Activated CD8-positive, alpha-beta T cell treated with anti-CD3 and anti-CD28 coated beads, Interleukin-2, amount 10 ng/mL, durations not matched to agents 7 days and 5 days (primary cell): ENCODE measurements around the gene ARHGAP40. TPM values are rescaled to one million over a fixed set of nuclear protein-coding genes. Genes with fewer than 3 reads are reported as not detected.

Experiments
- ATAC-seq: fragments of 150-1000 bp; cut with Tn5 transposase; one replicate; pipeline ENCODE4 v1.10.0; 2021; ENCODE audit warnings: moderate library complexity
- CTCF ChIA-PET: fragments of 350-600 bp; sonication (Branson Sonifier 250); formaldehyde crosslinking; loops from one replicate; lab custom pipeline; 2021; ENCODE audit warnings: antibody characterized with exemption; lab: Charles Lee
- POLR2A ChIA-PET: fragments of 350-600 bp; sonication (Branson Sonifier 250); formaldehyde crosslinking; loops from one replicate; lab custom pipeline; 2021; ENCODE audit warnings: antibody characterized with exemption; lab: Charles Lee
- DNase-seq: peaks from one replicate; pipeline ENCODE4 v3.0.0-alpha.2; 2020
- H3K27ac Mint-ChIP-seq: one replicate; pipeline ENCODE4 v1.8.0; 2021; ENCODE audit warnings: mild to moderate bottlenecking, mixed read lengths
- H3K27me3 Mint-ChIP-seq: one replicate; pipeline ENCODE4 v1.8.0; 2021; ENCODE audit warnings: low read depth, mixed read lengths
- H3K36me3 Mint-ChIP-seq: one replicate; pipeline ENCODE4 v1.8.0; 2021; ENCODE audit warnings: low read depth, mixed read lengths
- H3K4me1 Mint-ChIP-seq: one replicate; pipeline ENCODE4 v1.8.0; 2021; ENCODE audit warnings: low read depth, mixed read lengths
- H3K4me3 Mint-ChIP-seq: one replicate; pipeline ENCODE4 v1.8.0; 2021; ENCODE audit warnings: mild to moderate bottlenecking, mixed read lengths
- H3K9me3 Mint-ChIP-seq: one replicate; pipeline ENCODE4 v1.8.0; 2022; ENCODE audit warnings: mixed read lengths; ENCODE audit not compliant: insufficient read depth
- total RNA-seq, 2 experiments: library from RNA; stranded (reverse); gene quantifications; one replicate each; pipeline ENCODE4 v1.2.3, GENCODE V29; 2021

Gene ARHGAP40
- total RNA-seq, 2 experiments from 2014 or later, result not detected

DNA sequence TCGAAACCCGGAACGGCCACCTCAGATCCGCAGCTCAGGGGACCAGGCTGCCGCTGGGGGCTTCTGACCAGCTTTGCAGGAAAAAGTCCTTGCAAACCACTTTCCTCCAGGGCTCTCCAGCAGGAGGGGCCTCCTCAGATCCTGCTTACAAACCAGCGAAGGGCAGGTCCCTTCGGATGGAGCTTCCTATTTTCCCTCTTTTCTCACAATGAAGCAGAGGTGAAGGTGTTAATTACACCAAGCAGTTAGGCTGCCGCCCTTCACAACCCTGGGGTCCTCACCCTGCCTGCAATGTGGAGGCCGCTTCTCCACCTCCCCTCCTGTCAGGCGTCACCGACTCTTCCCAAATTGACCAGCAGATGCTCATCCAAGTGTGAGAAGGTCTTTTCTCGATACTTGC is 5.7 kb downstream of the ARHGAP40 start:
- POLR2A ChIA-PET, result interaction anchor here (0.6 kb wide), 1 partner anchor 1438 kb away, joined by 3 read pairs; no protein-coding TSS in a partner anchor
- Mint-ChIP-seq H3K36me3 (no peaks in the 10 kb centered on the region), H3K4me1 (no peaks in the 10 kb centered on the region), H3K27ac (no peak overlapping the region), H3K4me3 (no peak overlapping the region), H3K27me3 (peaks cover 45% of the 10 kb centered on the region), H3K9me3 (no peaks in the 10 kb centered on the region)
- CTCF ChIA-PET, result no interaction called here
- ATAC-seq, result no peak
- DNase-seq, result no peak

DNA sequence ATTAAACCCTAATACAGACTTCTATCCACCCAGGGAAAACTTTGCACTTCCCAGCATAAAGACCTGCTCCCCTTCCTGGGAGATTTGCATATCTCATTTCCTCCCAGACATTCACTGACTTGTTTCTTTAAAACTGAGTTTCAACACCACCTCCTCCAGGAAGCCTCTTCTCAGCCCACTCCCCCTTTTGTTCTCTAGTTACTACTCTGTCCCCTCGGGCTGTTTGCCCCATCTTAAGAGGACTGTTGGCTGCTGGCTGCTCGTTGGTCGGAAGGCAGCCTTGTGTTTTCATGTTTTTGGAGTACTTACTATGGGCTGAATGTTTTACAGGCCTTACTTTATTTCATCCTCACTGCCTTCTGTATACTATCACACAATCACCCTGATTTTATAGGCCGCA is 6.6 kb downstream of the ARHGAP40 start:
- CTCF ChIA-PET, result no interaction called here
- no peaks in the 10 kb centered on the region for H3K36me3 Mint-ChIP-seq
- POLR2A ChIA-PET, result no interaction called here
- no peaks in the 10 kb centered on the region for H3K9me3 Mint-ChIP-seq
- no peak overlapping the region for H3K27ac Mint-ChIP-seq
- H3K27me3 Mint-ChIP-seq, result peaks cover 40% of the 10 kb centered on the region
- H3K4me3 Mint-ChIP-seq, result no peak overlapping the region
- no peak for DNase-seq
- ATAC-seq, result no peak
- H3K4me1 Mint-ChIP-seq, result no peaks in the 10 kb centered on the region

DNA sequence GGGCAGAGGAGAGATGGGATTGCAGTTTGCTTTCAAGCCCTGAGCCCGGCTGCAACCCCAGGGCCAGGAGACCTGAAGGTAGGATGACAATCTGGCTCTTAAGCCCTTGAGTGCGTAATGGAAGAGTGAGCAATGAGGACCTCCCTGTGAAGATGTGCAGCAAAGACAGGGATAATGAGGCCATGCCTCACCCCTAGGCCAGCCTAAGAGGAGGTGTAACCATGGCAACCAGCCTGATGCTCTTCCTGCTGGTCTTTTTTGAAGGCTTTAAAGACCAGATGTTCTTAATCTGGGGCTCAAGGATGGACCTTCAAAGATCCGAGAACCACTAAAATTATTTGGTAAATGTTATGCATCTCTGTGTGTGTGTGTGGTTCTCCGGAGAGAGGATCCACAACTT is 8.2 kb downstream of the ARHGAP40 start:
- no peaks in the 10 kb centered on the region for H3K9me3 Mint-ChIP-seq
- ATAC-seq (no peak), DNase-seq (no peak)
- peaks cover 35% of the 10 kb centered on the region for H3K27me3 Mint-ChIP-seq
- POLR2A ChIA-PET, result no interaction called here
- no peak overlapping the region for H3K27ac Mint-ChIP-seq
- CTCF ChIA-PET, result no interaction called here
- no peaks in the 10 kb centered on the region for H3K36me3 Mint-ChIP-seq
- H3K4me3 Mint-ChIP-seq, result no peak overlapping the region
- H3K4me1 Mint-ChIP-seq, result no peaks in the 10 kb centered on the region

DNA sequence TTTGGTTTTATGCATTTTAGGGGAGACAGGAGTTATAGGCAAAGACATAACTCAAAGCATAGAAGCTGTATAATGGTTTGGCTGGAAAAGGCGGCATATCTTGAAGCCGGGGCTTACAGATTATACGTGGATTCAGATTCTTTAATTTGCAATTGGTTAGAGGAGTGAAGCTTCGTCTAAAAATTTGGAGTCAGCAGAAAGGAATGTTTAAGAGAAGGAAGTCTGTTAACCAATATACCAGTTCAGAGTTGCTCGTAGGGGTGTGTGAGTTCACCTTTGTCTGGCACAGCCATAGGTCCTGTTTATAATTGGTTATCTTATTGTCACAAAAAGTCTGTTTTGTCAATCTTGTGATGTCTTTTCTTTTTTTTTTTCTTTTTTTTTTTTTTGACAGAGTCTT is 8.9 kb downstream of the ARHGAP40 start:
- H3K4me1 Mint-ChIP-seq, result no peaks in the 10 kb centered on the region
- DNase-seq (no peak), ATAC-seq (no peak)
- H3K9me3 Mint-ChIP-seq, result no peaks in the 10 kb centered on the region
- peaks cover 31% of the 10 kb centered on the region for H3K27me3 Mint-ChIP-seq
- no peaks in the 10 kb centered on the region for H3K36me3 Mint-ChIP-seq
- ChIA-PET POLR2A (no interaction called here), CTCF (no interaction called here)
- no peak overlapping the region for H3K4me3 Mint-ChIP-seq
- no peak overlapping the region for H3K27ac Mint-ChIP-seq

DNA sequence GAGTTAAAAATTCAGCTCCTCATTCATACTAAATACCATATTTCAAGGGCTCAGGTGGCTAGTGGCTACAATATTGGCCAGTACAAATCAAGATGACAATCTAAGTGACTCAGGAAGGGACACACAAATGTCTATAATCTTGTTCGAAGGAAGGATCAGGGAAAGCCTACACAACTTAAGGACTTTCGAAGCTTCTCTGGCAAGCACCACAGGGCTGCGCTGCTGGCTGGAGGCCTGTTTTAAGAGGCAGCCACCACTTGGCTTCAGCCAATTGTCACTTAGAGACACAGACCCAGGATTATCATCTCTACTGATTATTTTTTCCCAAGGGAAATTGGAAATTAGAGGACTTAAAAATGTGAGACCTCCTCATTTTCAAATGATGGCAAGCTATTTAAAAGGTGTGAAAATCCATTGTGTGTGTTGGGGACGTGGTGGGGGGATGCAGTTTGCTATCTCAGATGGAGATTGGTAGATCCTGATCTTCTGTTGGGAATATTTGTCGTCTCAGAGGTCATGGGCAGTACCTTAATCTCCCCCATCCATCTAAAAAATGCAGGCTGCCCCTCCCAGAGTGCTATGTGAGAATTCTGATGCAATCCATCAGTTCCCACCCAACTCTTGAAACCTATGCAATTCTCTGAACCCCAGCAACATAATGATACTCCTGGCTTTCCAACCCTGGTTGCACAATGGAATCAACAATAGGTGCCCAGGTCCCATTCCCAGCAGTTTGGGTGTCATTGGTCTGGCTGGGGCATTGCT is 11.3 kb downstream of the ARHGAP40 start:
- Mint-ChIP-seq H3K36me3 (no peaks in the 10 kb centered on the region), H3K27me3 (peaks cover 18% of the 10 kb centered on the region), H3K4me3 (no peak overlapping the region), H3K9me3 (no peaks in the 10 kb centered on the region), H3K27ac (no peak overlapping the region), H3K4me1 (no peaks in the 10 kb centered on the region)
- ChIA-PET POLR2A (no interaction called here), CTCF (no interaction called here)
- no peak for ATAC-seq
- no peak for DNase-seq

DNA sequence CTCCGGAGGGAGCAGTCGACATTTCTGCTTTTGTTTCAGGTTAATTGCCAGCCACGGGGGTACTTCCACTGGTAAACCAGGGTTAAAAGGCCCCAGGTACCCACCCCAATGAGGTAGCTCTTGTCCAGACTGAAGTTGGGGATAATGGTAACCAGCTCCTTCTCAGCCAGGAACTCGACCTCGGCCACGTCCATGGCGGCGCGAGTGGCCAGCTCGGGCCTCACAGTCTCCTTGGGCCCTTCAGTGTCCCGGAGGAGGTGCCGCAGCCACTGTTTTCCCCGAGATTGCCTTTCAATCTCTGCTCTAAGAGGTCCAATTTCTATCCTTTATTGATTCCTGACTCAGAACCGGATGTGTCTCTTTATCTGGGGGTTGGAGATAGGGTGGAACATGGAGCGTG is 13.7 kb downstream of the ARHGAP40 start:
- Mint-ChIP-seq H3K27me3 (peaks cover 19% of the 10 kb centered on the region), H3K36me3 (no peaks in the 10 kb centered on the region), H3K4me1 (no peaks in the 10 kb centered on the region), H3K4me3 (no peak overlapping the region), H3K27ac (no peak overlapping the region), H3K9me3 (no peaks in the 10 kb centered on the region)
- CTCF ChIA-PET, result no interaction called here
- POLR2A ChIA-PET, result no interaction called here
- ATAC-seq (no peak), DNase-seq (no peak)

DNA sequence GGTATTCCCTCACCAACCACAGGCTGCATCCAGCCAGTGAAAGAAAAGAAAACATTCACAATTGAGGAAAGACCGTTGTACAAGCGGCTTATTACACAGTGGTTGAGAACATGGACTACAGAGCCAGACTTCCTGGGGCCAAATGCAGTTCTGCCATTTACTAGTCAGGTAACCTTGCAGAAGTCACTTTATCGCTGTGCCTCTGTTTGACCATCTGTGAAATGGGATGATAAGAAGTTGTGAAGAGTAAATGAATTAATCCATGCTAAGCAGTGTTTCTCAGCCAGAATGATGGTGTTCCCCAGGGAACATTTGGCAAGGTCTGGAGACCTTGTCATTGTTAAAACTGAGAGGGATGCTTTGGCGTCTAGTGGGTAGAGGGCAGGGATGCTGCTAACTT is 14.8 kb downstream of the ARHGAP40 start:
- Mint-ChIP-seq H3K4me3 (no peak overlapping the region), H3K9me3 (no peaks in the 10 kb centered on the region), H3K4me1 (no peaks in the 10 kb centered on the region), H3K27me3 (peaks cover 19% of the 10 kb centered on the region), H3K27ac (no peak overlapping the region), H3K36me3 (no peaks in the 10 kb centered on the region)
- ATAC-seq (no peak), DNase-seq (no peak)
- POLR2A ChIA-PET, result no interaction called here
- CTCF ChIA-PET, result no interaction called here

DNA sequence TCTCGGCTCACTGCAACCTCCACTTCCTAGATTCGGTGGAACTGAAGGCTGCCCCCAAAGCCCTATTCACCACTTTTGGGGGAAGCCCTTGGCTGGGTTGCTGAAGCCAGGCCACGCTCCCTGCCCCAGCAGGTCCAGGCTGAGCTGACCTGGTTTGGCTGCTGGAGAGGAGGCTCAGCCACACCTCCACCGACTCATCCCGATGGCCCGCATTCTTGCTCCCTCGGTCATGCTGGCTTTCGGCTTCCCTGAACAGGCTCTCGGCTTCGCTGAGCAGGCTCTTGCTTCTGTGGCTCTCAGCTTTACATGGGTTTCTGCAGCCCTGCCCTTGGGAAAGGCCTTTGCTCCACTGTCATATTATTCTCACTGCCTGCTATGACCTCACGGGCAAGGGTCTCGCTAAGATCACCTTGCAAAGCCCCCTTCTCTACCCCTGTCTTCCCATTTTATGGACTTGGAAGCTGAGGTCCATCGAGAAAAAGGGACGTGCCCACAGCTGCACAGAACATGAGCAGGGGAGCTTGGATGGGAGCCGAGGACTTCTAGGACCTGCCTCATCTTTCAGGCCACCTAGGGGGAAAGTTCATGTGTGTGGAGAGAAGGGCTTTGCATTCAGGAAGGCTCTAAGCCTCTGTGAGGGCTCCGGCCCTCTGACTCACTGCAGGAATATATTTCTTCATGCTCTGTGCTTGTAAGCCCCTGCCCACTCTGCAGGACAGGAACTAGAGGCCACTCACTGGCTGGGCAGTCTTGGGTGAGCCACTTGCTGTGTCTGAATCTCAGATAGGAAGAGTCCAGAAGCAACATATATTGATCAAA is 15.6 kb downstream of the ARHGAP40 start:
- CTCF ChIA-PET, result interaction anchor here (1.2 kb wide), 1 partner anchor 12 kb away, joined by 4 read pairs; no protein-coding TSS in a partner anchor
- Mint-ChIP-seq H3K36me3 (no peaks in the 10 kb centered on the region), H3K4me3 (no peak overlapping the region), H3K9me3 (no peaks in the 10 kb centered on the region), H3K27ac (no peak overlapping the region), H3K27me3 (peaks cover 21% of the 10 kb centered on the region), H3K4me1 (no peaks in the 10 kb centered on the region)
- ATAC-seq (no peak), DNase-seq (no peak)
- POLR2A ChIA-PET, result no interaction called here

DNA sequence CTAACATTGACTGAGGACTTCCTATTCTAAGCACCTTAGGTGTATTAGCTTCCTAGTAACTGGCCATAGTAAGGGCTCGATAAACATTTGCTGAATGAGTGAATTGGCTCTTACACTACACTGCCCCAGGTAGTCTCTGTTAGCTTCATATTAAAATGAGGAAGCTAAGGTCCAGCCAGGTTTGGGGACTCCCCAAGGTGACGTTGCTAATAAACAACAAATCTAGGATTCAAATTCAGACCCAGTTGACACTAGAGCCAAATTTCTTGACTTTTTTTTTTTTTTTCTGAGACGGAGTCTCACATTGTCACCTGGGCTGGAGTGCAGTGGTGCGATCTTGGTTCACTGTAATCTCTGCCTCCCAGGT is 16.2 kb downstream of the ARHGAP40 start:
- no peaks in the 10 kb centered on the region for H3K9me3 Mint-ChIP-seq
- no peaks in the 10 kb centered on the region for H3K36me3 Mint-ChIP-seq
- peaks cover 21% of the 10 kb centered on the region for H3K27me3 Mint-ChIP-seq
- DNase-seq (no peak), ATAC-seq (no peak)
- ChIA-PET CTCF (interaction anchor here (1.2 kb wide), 1 partner anchor 11 kb away, joined by 4 read pairs; no protein-coding TSS in a partner anchor), POLR2A (no interaction called here)
- H3K4me3 Mint-ChIP-seq, result no peak overlapping the region
- no peak overlapping the region for H3K27ac Mint-ChIP-seq
- no peaks in the 10 kb centered on the region for H3K4me1 Mint-ChIP-seq

DNA sequence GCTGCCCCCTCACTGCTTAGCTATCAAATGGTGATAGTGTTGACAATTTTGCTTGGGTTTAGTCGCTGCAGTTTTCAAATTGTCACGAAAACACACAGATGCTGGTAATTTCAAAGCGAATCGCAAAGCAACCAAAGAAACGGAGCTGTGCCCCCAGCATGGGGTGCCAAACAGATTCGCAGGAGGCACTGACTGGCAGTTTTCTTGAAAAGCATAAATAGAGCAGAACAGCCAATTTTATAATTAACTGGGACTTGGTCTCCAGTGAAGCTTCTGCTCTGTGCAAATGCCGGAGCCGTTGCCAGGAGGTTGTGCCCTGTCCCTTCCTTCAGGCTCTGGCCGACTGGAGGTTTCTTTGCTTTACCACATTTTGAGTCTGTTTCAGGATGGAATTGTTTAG is 18.8 kb downstream of the ARHGAP40 start:
- Mint-ChIP-seq H3K9me3 (no peaks in the 10 kb centered on the region), H3K4me3 (no peak overlapping the region), H3K4me1 (no peaks in the 10 kb centered on the region), H3K36me3 (no peaks in the 10 kb centered on the region), H3K27me3 (peaks cover 17% of the 10 kb centered on the region), H3K27ac (no peak overlapping the region)
- CTCF ChIA-PET, result no interaction called here
- POLR2A ChIA-PET, result no interaction called here
- ATAC-seq (no peak), DNase-seq (no peak)

DNA sequence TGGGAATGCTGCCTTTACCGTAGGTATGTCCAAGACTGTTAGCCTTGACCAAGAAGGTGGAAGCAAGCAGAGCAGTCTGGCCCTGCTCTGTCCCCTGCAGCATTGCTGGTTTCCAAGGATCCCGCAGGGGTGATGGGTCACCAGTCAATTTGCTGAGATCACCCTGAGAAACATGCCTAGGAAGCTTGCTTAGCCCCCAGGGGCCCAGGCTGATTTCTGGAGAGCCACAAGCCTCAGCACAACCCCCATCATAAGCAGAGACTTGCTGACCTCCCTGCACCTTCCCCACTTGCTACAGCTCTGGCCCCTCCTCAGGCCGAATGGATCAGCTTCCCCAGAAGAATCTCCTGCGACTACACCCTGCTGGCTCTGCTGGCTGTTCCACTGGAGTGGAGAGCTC is 21.5 kb downstream of the ARHGAP40 start:
- POLR2A ChIA-PET, result no interaction called here
- H3K9me3 Mint-ChIP-seq, result no peaks in the 10 kb centered on the region
- DNase-seq (no peak), ATAC-seq (no peak)
- H3K4me3 Mint-ChIP-seq, result no peak overlapping the region
- no peak overlapping the region for H3K27ac Mint-ChIP-seq
- H3K4me1 Mint-ChIP-seq, result no peaks in the 10 kb centered on the region
- H3K27me3 Mint-ChIP-seq, result peaks cover 17% of the 10 kb centered on the region
- CTCF ChIA-PET, result no interaction called here
- no peaks in the 10 kb centered on the region for H3K36me3 Mint-ChIP-seq

DNA sequence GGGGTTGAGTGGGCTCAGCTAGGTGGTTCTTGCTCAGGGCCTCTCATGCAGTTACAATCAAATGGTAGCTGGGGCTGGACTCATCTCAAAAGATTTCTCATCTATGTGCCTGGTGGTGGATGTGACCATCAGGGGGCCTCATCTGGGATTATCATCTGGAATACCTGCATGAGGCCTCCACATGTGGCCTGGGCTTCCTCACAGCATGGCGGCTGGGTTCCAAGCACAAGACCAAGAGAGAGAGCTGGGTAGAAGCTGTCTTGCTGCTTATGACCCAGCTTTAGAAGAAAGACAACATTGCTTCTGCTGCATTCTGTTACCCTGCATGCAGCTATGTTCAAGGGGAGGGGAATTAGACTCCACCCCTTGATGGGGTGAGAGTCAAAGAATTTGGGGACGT is 22.5 kb downstream of the ARHGAP40 start:
- ATAC-seq, result no peak
- Mint-ChIP-seq H3K9me3 (no peaks in the 10 kb centered on the region), H3K27me3 (peaks cover 13% of the 10 kb centered on the region), H3K4me1 (no peaks in the 10 kb centered on the region), H3K36me3 (no peaks in the 10 kb centered on the region), H3K4me3 (no peak overlapping the region), H3K27ac (no peak overlapping the region)
- ChIA-PET CTCF (no interaction called here), POLR2A (no interaction called here)
- no peak for DNase-seq
